ENCODE results near the gene H2AZ1.
A peak's percentile ranks its signal among the peaks of the same experiment; 100 is the strongest.
"Not testable (repeated sequence)": the region's sequence is repeated elsewhere in the genome, so short reads cannot be mapped to it uniquely, and the experiment has no call there.

The H2AZ1 gene

DNA sequence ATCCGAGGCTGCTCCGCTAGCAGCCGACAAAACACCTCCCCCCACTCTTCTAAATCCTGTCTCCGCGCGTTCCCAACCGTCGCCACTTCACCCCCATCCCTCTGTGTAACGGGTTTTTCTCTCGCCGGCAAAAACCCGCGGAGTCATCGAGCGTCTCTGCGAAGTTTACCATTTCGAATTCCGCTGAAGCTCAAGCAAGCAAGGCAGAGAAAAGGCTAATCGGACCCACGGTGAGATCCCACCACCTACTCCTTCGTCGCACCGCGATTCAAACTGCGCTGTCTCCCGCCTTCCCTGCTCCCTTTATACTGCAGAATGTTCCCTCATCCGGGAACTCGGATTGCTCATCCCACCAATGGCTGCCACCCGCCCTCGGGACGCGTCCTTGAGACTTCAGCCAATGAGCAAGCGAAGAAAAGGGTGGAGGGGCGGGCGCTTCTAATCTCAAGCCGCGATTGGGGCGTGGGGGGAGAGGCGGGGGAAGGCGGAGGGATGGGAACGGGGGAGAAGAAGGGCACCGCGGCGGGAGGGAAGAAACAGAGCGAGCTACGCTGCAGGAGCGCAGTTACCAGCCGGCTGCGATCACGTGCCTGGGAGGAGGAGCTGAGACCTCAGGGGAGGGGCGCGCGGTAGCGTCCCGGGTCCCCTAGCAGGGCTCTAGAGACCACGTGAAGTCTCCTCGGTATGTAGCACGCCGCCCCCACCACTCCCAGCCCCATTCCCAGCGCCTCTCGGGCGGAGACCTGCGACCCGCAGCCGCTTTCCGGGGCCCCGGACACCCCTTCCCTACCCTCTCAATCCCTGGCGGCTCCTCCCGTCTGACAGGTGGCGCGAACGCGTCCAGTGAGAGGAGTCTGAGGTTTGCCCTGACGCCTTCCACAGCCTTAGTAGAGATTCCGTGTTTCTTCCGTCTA, at the start of gene H2AZ1:
TSS of gene H2AZ1 (minus strand) at position 277 of the 914 bp plus-strand sequence. CDS start at position 172, 105 bp downstream.
- peak; percentile 94 for DNase-seq (ENCODE audit: low read depth)

DNA sequence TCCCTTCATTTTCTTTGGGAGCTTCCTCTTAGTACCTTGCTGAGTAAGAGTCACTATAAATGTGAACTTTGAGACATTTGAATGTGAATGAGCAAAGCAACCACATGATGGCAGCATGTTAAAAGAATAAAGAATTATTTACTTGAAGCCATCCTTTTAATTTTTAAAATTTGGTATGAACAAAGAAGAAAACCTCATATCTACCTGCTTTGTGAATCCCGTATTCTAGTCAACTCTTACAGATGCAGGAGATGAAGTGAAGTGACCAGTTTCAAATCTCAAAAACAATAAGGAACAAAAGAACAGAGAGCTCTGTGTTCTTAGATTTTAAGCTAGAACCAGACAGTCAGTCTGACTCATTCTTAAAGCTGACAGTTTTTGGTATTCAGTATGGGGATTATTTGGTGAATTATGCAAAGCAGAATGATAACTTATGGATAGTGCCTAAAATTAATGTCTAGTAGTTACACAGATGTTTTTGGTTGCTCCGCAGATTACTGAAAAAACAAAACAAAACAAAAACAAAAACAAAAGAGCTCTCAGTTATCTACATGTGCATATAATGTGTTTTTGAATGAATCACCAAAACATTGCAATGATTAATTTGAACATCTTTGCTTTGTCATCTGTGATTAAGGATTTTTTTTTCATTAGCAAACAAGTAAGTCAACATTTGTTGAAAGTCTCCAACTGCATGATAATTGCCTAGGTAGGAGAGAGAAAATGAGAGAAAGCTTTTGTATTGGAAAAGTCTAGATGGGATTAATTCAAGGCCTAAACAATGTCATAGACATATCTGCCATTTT, 48.2 kb upstream of the H2AZ1 start:
- DNase-seq (ENCODE audit: low read depth): no peak

DNA sequence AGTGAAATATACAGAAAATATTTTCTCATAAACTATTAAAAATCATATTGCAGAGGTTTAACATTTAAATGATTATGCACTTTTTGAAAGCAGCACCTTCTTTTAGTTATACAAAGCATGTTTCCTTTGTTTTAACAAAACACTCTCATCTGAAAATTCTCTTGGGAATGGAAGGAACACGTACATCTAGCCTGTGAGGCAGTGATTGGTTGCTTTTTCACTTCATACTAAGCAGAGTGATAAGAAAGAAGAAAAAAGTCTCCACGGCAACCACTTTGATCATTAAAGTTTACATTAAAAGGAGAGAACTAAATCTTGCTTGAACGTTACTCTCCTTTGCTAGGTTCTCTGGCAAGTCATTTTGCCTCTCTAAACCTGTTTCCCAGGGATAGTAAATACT, 41.7 kb upstream of the H2AZ1 start:
- DNase-seq (ENCODE audit: low read depth): no peak

DNA sequence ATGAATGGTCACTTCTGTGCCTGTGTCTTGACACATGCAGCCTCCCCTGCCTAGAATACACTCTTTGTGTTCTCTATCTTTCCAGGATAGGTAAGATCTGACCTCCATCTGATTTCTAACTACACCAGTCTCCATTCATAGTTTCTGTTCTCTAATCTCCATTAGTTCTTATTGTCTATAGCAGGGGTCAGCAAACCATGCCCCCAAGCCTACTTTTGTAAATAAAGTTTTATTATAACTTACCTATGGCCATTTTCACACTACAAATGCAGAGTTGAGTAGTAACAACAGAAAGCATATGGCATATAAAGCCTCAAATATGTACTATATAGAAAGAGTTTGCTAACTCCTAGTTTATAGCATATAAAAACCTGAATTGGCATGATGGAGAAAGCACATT, 37.6 kb upstream of the H2AZ1 start:
- no peak for DNase-seq (ENCODE audit: low read depth)

DNA sequence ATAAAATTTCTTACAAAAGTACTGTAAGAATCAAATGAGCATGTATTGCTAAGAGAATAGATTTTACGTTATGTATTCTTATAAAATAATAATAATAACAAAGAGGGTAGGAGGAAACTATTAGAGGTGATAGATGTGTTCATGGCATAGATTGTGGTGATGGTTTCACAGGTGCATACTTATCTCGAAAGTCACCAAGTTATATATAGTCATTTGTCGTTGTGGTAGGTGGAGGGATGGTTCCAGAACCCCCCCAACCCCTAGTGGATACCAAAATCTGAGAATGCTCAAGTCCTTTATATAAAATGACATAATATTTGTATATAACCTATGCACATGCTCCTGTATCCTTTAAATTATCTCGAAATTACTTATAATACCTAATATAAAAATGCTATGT, 36.7 kb upstream of the H2AZ1 start:
- DNase-seq (ENCODE audit: low read depth): no peak

DNA sequence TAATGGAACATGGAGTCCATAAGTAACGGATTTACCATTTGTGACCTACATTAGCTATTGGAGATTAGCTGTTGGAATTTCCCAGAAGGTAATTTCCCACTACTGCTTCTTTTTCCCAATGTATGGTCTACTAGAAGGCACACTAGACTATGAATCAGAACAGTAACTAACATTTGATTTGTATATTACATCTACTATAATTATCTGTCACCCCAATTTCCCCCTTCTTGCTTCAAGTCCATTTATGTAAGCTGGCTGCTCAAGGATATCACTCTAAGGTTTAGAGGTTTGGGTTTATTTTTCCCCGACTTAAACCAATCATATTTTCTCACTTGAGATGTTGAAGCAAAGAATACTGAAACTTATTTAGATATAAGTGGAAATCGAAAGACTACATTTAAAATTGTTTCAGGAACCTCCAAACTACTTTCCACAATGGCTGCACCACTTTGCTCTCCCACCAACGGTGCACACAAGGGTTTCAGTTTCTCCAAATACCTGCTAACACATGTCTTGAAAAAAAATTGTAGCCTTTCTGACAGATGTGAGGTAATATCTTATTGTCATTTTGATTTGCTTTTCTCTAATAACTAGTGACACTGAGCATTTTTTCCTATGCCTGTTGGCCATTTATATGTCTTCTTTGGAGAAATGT, 33.3 kb upstream of the H2AZ1 start:
- no peak for DNase-seq (ENCODE audit: low read depth)

DNA sequence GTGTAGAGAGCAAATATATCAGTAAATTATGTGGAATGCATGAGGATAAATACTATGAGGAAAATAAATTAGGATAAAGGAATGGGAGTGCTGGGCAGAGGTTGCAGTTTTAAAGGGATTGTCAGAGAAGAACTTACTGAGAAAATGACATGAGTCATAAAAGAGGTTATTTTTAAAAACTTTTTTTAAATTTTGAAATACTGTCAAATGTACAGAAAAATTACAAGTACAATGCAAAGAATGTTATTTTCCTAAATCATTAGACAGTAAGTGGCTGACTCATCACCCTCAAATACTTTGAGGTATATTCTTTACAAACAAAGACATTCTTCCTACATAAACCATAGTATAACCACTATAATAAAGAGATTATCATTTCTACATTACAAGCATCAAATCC, 29.8 kb upstream of the H2AZ1 start:
- DNase-seq (ENCODE audit: low read depth): no peak

DNA sequence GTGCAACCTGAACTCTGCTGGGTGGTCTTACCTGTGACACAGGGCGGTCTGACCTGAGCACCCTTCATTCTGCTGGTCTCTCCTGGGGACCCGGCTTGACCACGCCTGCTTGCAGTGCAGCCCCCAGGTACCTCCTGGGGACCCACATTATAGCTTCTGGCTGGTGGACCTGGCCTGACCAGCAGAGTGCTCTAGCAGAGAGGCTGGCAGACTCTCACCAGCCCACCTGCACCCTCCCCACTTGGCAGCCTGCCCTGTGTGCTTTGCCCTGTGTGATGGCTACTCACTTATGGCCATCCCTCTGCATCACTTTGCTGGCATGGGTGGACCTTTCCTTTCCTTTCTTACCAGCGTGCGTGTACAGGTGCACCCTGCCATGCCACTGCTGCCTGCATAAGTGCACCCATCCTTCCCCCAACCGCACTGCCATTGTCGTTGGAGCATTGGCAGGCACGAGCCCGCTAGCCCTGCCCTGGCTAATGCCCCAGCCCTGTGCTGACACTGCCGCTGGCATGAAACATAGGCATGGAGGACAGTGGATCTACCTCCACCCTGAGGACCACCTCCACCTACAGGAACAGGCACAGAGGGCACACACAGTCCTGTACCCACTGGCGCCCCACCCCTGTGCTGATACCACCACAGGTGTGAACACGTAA, 21.5 kb upstream of the H2AZ1 start:
- DNase-seq (ENCODE audit: low read depth): no peak

DNA sequence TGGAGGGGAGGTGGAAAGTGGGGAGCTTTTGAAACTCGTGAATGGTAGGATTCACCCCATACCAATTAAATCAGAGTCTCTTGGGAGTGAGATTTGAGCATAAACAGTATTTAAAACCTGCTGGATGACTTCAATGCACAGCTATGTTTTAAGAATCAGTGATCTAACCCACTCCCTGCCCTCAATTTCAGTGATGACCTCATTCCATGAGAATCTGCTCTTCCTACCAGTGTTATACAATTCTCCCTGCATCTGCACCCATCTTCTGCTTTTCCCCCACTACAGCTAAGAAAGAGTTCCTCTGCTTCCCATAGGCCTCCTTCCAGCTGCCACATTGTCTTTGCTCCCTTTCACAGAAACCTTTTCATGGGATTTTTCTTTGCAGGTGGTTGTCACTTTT, 18.3 kb upstream of the H2AZ1 start:
- DNase-seq (ENCODE audit: low read depth): no peak

DNA sequence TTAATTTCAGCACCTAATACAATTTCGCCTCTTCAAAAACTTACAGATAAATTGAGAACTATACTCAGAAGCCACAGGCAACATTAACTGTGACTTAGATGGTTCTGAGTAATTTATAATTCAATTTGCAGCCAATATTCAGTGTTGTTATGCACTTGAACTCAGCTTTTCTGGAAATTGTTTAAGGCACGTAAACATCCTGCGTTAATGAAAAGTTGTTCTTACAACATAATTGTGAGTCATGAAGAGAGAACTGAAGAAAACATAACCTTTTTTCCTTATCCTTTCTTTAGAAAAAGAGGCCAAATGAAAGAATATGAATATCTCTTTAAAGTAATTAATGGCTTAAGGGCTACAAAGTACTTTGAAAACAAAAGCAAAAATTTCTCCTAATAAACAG, 16.6 kb upstream of the H2AZ1 start:
- DNase-seq (ENCODE audit: low read depth): no peak

DNA sequence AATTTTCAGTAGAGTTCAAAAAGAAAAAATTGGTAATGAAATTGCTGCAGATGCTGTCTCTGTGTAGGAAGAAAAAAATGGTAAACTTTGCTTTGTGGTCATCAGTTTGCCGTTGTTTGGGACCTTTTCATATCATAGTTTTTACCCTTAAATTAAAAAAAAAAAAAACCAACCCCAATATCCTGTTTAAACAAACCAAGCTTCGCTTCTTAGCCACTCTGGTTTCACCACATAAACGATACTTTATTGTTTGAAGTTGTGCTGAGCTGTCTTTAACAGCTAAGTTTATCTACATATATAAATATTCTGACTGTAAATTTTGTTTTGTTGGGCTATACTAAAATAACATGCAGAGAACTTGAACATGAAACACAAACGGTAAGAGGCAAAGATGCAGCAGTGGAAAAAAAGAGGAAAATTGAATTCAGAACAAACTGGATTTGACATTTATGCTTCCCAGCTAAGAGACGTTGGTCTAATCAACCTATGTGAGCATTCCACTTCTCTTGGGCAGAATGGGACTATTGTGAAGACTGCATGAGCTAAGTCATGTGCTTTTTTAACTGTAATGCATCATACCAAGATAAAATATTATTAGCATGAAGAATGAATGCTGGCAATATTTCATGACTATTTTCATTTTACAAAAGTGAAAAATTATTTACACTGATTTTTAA, 15.7 kb upstream of the H2AZ1 start:
- no peak for DNase-seq (ENCODE audit: low read depth)

DNA sequence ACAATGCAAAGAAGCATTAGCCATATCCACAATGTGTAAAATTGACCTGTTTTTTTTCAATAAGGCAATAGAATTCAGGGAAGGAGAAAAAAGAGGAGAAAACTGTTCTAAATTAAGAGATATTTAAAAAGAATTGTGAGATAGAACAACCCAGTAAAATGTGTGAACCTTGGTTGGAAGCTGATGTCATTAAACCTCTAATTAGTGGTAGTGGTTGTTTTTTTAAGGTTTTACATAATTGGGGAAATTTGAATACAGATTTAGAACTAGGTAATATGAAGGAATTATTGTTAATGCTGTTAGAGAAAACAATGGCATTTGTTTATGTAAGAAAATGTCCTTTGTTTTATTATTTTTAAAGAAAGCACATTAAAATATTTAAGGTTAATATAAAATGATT, 15.1 kb upstream of the H2AZ1 start:
- DNase-seq (ENCODE audit: low read depth): no peak

DNA sequence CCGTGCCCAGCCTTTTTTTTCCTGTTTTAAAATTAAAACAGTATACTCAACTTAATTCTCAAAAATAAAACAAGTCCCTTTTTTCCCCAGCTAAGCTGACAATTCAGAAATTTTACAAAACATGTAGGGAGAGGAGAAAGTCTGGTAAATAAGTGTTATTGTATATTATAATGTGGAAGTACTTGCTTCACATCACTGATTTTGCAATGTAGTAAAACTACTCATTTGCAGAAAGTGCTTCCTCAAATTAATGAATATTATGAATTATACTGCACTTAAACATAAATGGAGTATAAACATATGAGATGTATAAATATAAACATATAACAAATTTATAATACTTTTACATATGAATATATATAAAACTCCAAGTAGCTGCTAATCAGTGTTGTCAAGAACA, 11.6 kb upstream of the H2AZ1 start:
- no peak for DNase-seq (ENCODE audit: low read depth)

DNA sequence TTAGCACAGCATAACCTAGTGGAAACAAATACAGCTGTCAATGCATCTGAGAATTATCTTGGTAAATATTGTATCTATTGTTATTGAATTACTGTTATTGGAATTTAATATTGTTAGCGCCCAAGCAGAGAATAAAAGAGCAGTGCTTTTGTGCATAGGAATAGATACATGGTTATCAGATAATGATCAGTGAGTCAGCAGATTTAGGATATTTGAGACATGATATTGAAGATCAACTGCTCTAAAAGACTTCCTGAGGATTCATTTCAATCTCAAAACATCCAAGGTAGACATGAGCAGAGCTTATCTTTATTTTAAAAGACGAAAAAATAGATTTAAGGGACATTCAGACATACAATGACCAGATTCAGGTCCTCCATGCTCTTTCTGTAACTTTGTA, 10.6 kb upstream of the H2AZ1 start:
- no peak for DNase-seq (ENCODE audit: low read depth)

DNA sequence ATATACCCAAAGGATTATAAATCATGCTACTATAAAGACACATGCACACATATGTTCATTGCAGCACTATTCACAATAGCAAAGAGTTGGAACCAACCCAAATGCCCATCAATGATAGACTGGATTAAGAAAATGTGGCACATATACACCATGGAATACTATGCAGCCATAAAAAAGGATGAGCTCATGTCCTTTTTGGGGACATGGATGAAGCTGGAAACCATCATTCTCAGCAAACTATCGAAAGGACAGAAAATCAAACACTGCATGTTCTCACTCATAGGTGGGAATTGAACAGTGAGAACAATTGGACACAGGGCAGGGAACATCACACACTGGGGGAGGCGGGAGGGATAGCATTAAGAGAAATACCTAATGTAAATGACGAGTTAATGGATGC, 8.1 kb upstream of the H2AZ1 start:
- not testable (repeated sequence) for DNase-seq (ENCODE audit: low read depth)

DNA sequence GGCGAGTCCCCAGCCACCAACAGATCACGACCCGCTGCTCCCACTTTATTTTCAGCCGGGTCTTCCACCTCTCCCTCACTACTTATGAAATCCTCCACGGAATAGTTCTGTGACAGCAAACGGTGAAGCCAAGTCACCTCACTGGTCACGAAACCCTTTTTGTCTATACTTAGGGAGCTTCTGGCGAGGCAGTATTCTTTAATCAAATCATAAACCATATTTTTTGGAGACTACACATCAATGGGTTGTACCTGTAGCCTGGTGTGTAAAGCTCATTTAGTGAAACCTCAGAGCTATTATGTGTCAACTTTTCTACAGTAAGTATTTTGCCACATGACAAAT, 809 bp upstream of the H2AZ1 start:
- no peak for DNase-seq (ENCODE audit: low read depth)

DNA sequence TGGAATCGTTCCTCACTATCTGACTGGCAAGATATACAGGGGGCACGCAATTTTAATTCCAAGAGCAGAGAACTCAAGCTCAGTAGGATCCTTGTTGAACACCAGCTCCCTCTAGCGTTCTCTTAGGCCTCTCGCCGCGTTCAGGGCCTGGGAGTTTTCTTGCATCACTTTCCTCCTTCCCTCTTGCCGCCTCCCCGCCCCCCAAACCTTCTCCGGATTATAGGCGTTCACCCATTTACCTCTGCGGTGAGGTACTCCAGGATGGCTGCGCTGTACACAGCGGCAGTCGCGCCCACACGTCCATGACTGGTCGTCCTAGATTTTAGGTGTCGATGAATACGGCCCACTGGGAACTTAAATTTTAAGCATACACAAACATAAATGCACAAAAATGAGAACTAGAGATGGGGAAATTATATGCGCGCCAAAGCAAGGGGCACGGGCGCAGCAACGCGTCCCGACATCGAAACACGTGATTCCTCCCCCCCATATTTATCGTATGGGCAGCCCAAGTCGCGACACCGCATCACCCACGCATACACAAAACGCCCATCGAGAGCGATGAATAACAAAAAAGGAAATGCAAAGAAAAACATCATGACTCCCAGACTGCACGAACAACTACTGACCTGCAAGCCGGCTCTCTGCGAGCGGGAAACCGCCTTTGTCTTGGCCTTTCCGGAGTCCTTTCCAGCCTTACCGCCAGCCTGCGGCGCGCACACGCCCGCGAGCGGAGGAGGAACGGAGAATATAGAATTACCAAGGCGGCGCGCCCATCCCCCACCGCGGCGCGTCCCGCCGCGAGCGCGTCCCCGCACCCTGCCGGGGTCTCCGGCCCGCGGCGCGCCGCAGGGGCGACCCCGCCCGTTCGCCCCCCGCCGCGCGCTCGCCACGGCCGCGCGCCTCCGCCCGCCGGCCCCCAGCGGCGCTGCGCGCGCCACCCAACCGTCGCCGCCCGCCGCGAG, 759 bp downstream of the H2AZ1 start:
- peak; percentile 82 for DNase-seq (ENCODE audit: low read depth)

DNA sequence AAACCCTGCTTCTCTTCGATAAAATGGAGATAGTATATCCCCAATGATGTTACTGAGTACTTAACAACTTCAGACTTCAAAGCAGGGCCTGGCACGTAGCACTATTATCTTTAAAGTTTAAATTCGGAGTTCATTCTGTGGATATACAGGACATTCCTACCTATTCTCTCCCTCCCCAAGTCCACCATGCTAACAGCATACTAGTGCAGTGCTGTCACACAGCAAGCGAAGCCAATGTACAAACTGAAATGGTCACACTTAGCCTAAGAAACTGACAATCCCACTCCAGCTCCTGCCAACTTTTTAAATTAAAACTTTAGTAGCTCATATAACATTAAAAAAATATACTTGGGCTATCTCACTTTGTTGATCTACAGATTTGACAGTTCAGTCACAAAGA, 2.5 kb downstream of the H2AZ1 start:
- no peak for DNase-seq (ENCODE audit: low read depth)

DNA sequence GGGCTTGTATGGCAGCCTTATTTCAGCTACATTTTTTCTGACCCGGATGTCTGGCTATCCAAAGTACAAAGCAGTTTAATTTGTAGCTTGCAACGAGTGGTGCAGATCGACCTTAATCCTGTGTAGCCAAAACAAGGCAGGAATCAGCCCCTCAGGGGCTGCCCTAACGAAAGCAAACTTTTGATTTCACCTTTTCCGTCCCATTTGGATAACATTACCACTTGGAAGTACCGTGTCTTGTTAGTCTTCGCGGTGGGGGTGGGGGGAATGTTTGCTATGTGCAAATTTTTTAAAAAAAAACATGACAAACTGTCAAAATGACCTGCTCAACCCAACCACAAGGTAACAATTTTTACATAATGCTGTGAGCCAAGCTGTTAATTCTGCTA, 2.9 kb downstream of the H2AZ1 start:
- no peak for DNase-seq (ENCODE audit: low read depth)

DNA sequence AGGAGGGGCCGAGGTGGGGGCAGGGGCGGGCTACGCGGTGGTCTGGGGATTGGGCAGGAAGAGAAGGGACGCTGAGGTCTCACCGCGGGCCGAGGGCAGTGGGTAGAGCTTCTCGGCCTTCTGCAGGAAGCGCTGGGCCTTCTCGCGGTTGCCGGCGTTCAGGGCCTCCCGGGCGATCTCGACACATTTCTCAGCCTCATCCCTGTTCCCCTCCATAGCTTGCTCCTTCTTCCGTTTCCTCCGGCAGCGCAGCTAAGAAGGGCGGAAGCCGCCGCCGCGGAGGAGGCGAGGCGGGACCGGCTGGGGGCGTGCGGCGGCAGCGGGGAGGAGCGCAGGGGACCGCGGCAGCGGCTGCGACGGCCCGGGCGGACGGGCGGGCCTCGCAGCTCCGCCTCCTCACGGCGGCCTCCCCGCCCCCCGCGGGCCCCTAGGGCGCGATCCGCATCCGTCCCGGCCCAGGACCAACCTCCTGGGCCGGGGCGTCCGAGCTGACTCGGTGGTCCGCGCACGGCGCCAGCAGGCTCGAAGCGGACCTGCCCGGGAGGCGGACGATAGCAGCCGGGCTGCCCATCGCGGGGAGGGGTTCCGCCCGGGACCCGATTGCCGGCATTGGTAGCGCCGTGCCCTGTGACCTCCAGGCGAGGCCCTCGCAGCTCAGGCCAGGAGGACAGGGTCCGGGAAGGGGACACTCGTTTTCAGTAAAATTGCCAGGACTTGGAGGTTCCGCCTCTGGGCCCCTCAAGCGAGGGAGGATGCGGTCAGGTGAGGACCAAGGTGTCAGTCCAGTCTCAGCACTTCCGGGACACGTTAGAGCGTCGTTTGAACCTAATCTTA, 3.5 kb downstream of the H2AZ1 start, which contains the start of gene DNAJB14:
TSS of gene DNAJB14 (minus strand) at position 263 of the 834 bp plus-strand sequence. CDS start at position 216, 47 bp downstream.
- DNase-seq (ENCODE audit: low read depth): peak; percentile 61
